ENCODE measurements around the gene TRPT1.

Gene TRPT1

GRCh38 chr11:64178951-64179639 lies 46.9 kb downstream of the TRPT1 start:
- no peak for DNase-seq (ENCODE audit: low read depth in 2 of 2)

GRCh38 chr11:64178203-64178602 lies 47.8 kb downstream of the TRPT1 start:
- no peak for DNase-seq (ENCODE audit: low read depth in 2 of 2)

DNA sequence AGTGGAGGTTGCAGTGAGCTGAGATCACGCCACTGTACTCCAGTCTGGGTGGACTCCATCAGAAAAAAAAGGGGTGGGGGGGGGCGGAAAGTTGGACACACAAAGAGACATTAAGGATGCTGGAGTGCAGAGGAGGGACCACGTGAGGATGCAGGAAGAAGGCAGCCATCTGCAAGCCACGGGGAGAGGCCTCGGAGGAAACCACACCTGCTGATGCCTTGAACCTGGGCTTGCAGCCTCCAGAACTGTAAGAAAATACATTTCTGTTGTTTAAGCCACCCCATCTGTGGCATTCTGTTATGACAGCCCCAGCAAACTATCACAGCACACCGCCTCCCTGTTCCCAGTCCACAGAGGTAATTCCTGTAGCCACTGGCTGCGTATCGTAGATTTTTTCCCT lies 49.2 kb downstream of the TRPT1 start:
- DNase-seq (ENCODE audit: low read depth in 2 of 2): no peak
